ENCODE results near the gene MRPL23.

DNA sequence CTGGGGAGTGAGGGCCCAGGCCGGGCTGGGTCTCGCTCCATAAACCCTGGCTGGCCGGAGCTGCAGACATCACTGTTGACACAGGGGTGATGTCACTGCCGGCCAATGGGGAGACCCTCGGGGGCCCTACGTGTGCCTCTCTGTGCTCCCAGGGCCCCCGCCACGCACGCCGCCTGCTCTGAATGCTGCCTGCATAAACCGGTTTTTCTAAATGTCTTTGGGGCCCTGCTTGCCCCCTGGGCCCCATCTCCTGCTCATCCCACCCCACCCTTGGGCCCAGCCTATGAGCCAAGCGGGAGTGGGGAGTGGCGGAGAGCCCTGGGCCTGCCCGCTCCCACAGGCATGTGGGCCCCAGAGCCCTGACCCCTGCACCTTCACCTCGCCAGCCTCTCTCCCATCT, 42.8 kb downstream of the MRPL23 start:
- TF ChIP-seq, protein P1, sequence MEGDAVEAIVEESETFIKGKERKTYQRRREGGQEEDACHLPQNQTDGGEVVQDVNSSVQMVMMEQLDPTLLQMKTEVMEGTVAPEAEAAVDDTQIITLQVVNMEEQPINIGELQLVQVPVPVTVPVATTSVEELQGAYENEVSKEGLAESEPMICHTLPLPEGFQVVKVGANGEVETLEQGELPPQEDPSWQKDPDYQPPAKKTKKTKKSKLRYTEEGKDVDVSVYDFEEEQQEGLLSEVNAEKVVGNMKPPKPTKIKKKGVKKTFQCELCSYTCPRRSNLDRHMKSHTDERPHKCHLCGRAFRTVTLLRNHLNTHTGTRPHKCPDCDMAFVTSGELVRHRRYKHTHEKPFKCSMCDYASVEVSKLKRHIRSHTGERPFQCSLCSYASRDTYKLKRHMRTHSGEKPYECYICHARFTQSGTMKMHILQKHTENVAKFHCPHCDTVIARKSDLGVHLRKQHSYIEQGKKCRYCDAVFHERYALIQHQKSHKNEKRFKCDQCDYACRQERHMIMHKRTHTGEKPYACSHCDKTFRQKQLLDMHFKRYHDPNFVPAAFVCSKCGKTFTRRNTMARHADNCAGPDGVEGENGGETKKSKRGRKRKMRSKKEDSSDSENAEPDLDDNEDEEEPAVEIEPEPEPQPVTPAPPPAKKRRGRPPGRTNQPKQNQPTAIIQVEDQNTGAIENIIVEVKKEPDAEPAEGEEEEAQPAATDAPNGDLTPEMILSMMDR (IDR thresholded peaks at IDR 0.05; ENCODE audit: borderline replicate concordance, extremely low read depth, low read length, poor library complexity, severe bottlenecking), result no peak
- no peak for TF ChIP-seq EZH2 (IDR thresholded peaks at IDR 0.05; ENCODE audit: borderline replicate concordance, low read depth, low read length, severe bottlenecking)
